ENCODE measurements around the gene CFAP77.
A peak's percentile ranks its signal among the peaks of the same experiment; 100 is the strongest.

CFAP77 gene

DNA sequence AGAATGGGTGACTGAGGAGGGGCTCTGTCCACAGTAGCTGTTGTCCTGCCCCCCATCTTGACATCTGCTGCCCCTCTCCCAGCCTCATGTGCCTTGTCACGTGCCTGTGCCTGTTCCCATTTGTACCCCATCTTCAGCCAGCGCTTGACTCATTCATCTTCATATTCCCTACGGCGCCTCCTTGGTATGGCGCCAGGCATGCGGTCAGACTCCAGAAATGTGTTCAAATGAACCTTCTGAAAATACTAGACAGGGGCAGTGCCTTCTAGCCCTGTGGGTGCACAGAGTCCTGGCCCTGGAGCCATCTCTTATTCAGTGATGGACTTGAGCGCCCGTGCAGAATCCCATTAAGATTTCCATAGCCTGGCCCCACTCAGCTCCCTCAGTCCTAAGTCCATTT is 46.2 kb downstream of the CFAP77 start:
- Histone ChIP-seq H3K9me3 (ENCODE audit: control insufficient read depth, low read length) (no peaks in the 10 kb centered on the region), H3K4me3 (ENCODE audit: low read length) (no peak overlapping the region), H3K36me3 (ENCODE audit: control insufficient read depth, insufficient read depth, low read length, severe bottlenecking) (no peaks in the 10 kb centered on the region), H3K27me3 (replicated peaks; ENCODE audit: control insufficient read depth, insufficient read depth, low read length) (peaks cover 70% of the 10 kb centered on the region), H3K4me1 (ENCODE audit: control insufficient read depth, insufficient read depth, low read length) (peaks cover 5% of the 10 kb centered on the region), H3K9ac (ENCODE audit: low read length) (no peak overlapping the region)
- no peak for DNase-seq (ENCODE audit: low read depth)

DNA sequence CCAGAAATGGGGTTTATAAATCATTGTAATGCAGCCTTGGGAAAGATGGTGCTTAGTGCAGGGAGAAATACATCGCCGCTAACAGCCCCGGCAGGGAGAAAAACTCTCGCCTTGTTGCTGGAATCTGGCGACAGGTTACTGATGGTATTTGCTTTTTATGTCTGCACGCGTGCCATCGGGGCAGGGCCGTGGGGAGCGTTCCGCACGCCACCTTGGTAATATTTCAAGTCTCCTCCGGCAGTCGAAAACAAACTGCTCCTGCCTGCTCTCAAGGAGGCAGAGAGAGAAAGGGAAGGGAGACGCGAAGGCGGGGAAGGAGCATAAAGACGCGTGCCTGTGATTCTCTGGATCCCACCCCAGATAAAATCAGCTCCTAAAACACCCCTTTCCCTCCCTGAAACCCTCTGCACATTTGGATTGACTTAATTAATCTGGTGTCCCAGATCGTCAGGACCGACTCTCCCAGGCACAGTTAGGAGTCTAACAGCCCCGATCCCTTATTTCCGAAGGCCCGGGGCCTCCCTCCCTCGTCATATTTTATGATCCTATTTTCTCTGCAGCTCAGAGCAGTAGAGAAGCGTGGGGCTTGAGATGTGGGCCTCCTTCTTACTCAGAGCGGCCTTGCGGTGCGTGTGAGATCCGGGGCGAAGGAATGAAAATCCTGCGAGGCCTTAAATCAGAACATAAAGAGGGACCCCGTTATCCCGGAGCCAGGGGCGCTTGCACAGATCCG is 47.7 kb downstream of the CFAP77 start:
- Histone ChIP-seq H3K9ac (ENCODE audit: low read length) (no peak overlapping the region), H3K36me3 (ENCODE audit: control insufficient read depth, insufficient read depth, low read length, severe bottlenecking) (no peaks in the 10 kb centered on the region), H3K9me3 (ENCODE audit: control insufficient read depth, low read length) (no peaks in the 10 kb centered on the region), H3K4me1 (ENCODE audit: control insufficient read depth, insufficient read depth, low read length) (peaks cover 5% of the 10 kb centered on the region), H3K4me3 (ENCODE audit: low read length) (peak overlapping the region; percentile 13), H3K27me3 (replicated peaks; ENCODE audit: control insufficient read depth, insufficient read depth, low read length) (peaks cover 73% of the 10 kb centered on the region)
- no peak for DNase-seq (ENCODE audit: low read depth)

DNA sequence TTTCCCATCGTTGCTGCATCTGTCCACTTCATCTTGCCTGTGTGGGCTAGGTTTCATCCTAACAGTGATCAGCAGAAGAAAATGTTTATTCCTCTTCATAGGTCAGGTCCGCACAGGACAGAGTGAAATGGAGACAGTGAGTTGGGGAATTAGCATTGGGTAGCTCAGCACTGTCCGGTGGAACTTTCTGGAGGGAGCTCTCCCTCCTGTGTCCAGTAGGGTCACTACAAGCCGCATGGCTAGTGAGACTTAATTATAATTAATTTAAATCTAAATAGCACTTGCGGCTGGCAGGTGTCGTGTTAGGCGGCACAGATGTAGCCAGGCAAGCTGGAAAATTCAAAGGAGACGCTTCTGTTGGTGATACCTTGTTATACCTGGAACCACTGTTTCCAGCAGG is 48.4 kb downstream of the CFAP77 start:
- peaks cover 76% of the 10 kb centered on the region for H3K27me3 ChIP-seq (replicated peaks; ENCODE audit: control insufficient read depth, insufficient read depth, low read length)
- no peak for DNase-seq (ENCODE audit: low read depth)
- H3K4me3 ChIP-seq (ENCODE audit: low read length), result no peak overlapping the region
- no peaks in the 10 kb centered on the region for H3K9me3 ChIP-seq (ENCODE audit: control insufficient read depth, low read length)
- H3K4me1 ChIP-seq (ENCODE audit: control insufficient read depth, insufficient read depth, low read length), result peaks cover 5% of the 10 kb centered on the region
- H3K36me3 ChIP-seq (ENCODE audit: control insufficient read depth, insufficient read depth, low read length, severe bottlenecking), result no peaks in the 10 kb centered on the region
- no peak overlapping the region for H3K9ac ChIP-seq (ENCODE audit: low read length)

DNA sequence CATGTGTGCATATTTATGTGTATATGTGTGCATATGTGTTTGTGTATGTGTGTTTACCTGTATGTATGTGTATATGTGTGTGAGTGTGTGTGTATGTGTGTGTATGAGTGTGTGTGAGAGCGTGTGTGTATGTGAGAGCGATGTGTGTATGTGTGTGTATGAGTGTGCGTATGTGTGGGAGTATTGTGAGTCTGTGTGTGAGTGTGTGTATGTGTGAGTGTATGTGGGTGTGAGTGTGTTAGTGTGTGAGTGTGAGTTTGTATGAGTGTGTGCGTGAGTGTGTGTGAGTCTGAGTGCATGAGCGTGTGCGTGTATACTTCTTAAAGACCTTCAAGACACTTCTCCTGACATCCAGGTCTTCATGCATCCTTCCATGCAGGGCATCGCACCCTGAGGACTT is 49.6 kb downstream of the CFAP77 start:
- no peak for DNase-seq (ENCODE audit: low read depth)
- Histone ChIP-seq H3K36me3 (ENCODE audit: control insufficient read depth, insufficient read depth, low read length, severe bottlenecking) (no peaks in the 10 kb centered on the region), H3K9ac (ENCODE audit: low read length) (no peak overlapping the region), H3K4me1 (ENCODE audit: control insufficient read depth, insufficient read depth, low read length) (peaks cover 5% of the 10 kb centered on the region), H3K9me3 (ENCODE audit: control insufficient read depth, low read length) (no peaks in the 10 kb centered on the region), H3K27me3 (replicated peaks; ENCODE audit: control insufficient read depth, insufficient read depth, low read length) (peaks cover 80% of the 10 kb centered on the region), H3K4me3 (ENCODE audit: low read length) (no peak overlapping the region)

DNA sequence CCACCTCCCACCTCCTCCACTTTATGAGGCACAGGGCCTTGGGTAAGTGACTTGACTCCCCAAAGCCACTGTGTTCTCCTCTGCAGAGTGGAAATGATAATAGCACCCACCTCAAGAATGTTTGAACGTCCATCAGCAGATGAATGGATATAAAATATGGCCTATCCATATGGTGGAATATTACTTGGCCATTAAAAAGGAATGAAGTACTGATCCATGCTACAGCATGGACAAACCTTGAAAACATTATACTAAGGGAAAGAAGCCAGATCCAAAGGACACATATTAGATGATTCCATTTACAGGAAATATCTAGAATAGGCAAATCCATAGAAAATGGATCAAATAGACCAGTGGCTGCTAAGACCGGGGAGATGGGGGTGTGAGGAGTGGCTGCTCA is 50.2 kb downstream of the CFAP77 start:
- Histone ChIP-seq H3K9me3 (ENCODE audit: control insufficient read depth, low read length) (no peaks in the 10 kb centered on the region), H3K9ac (ENCODE audit: low read length) (no peak overlapping the region), H3K4me3 (ENCODE audit: low read length) (no peak overlapping the region), H3K4me1 (ENCODE audit: control insufficient read depth, insufficient read depth, low read length) (peaks cover 5% of the 10 kb centered on the region), H3K27me3 (replicated peaks; ENCODE audit: control insufficient read depth, insufficient read depth, low read length) (peaks cover 79% of the 10 kb centered on the region), H3K36me3 (ENCODE audit: control insufficient read depth, insufficient read depth, low read length, severe bottlenecking) (no peaks in the 10 kb centered on the region)
- DNase-seq (ENCODE audit: low read depth), result no peak

DNA sequence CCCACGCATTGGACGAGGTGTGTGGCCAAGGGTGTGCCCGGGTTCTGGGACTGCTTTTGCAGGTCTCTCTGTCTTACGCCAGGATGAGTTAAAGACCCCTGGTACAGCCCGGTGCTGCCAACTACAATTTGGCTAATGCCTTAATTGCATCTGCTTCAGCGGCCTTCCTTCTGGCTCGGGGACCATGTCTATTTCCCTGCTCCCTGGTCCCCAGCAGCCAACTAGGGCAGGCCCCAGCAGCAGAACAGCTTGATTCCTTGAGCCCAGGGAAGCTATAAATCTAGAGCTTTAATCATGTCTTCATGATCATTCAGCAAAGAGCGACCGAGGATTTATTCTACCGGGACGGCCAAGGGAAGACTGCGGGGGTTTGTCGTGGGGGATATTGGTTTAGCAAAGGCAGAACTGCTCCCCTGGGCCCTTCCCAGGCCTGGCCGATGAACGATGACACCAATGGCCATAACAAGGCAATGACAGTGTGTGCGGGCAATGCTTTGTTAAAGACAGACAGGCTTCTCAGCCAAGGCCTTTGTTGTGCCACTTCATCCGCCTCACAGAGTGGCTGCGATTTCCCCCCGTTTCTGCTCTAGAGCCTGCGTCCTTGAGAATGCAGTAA is 51.4 kb downstream of the CFAP77 start:
- DNase-seq (ENCODE audit: low read depth), result no peak
- H3K9me3 ChIP-seq (ENCODE audit: control insufficient read depth, low read length), result no peaks in the 10 kb centered on the region
- no peaks in the 10 kb centered on the region for H3K36me3 ChIP-seq (ENCODE audit: control insufficient read depth, insufficient read depth, low read length, severe bottlenecking)
- H3K27me3 ChIP-seq (replicated peaks; ENCODE audit: control insufficient read depth, insufficient read depth, low read length), result peaks cover 82% of the 10 kb centered on the region
- H3K4me1 ChIP-seq (ENCODE audit: control insufficient read depth, insufficient read depth, low read length), result peaks cover 5% of the 10 kb centered on the region
- no peak overlapping the region for H3K9ac ChIP-seq (ENCODE audit: low read length)
- no peak overlapping the region for H3K4me3 ChIP-seq (ENCODE audit: low read length)

DNA sequence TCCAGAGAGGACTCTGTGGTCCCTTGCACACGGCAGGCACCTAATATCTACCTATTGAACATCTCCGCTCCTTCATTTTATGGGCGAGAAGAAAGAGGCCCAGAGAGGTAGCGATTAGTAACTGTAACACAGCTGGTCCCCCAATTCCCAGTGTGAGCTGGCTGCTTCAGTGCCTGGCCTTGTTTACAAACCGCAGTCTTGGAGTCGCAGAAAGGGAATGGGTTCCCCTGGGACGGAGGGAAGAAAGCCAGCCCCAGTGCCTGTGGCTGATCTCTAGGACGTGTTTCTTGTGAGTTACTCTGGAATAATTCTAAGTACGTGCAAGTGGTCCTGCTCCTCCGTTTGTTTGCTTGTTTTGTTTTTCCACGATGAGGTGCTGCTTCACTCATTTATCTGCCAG is 52.0 kb downstream of the CFAP77 start:
- peaks cover 5% of the 10 kb centered on the region for H3K4me1 ChIP-seq (ENCODE audit: control insufficient read depth, insufficient read depth, low read length)
- DNase-seq (ENCODE audit: low read depth), result no peak
- no peaks in the 10 kb centered on the region for H3K9me3 ChIP-seq (ENCODE audit: control insufficient read depth, low read length)
- H3K9ac ChIP-seq (ENCODE audit: low read length), result no peak overlapping the region
- H3K4me3 ChIP-seq (ENCODE audit: low read length), result no peak overlapping the region
- H3K27me3 ChIP-seq (replicated peaks; ENCODE audit: control insufficient read depth, insufficient read depth, low read length), result peaks cover 80% of the 10 kb centered on the region
- H3K36me3 ChIP-seq (ENCODE audit: control insufficient read depth, insufficient read depth, low read length, severe bottlenecking), result no peaks in the 10 kb centered on the region

DNA sequence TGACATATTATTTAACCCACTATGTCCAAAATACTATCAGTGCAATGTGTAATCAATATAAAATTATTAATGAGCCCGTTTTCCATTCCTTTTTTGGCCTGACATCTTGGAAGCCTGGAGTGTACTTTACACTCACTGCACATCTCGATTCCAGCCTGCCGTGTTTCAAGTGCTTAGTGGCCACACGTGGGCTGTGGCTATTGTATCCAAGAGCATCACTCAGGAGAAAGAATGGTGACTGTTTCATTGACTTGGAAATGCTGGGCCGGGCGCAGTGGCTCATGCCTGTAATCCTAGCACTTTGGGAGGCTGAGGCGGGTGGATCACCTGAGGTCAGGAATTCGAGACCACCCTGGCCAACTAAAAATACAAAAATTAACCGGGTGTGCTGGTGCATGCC is 54.5 kb downstream of the CFAP77 start:
- Histone ChIP-seq H3K9ac (ENCODE audit: low read length) (no peak overlapping the region), H3K4me3 (ENCODE audit: low read length) (no peak overlapping the region), H3K4me1 (ENCODE audit: control insufficient read depth, insufficient read depth, low read length) (no peaks in the 10 kb centered on the region), H3K27me3 (replicated peaks; ENCODE audit: control insufficient read depth, insufficient read depth, low read length) (peaks cover 80% of the 10 kb centered on the region), H3K36me3 (ENCODE audit: control insufficient read depth, insufficient read depth, low read length, severe bottlenecking) (no peaks in the 10 kb centered on the region), H3K9me3 (ENCODE audit: control insufficient read depth, low read length) (peaks cover 8% of the 10 kb centered on the region)
- DNase-seq (ENCODE audit: low read depth), result no peak

DNA sequence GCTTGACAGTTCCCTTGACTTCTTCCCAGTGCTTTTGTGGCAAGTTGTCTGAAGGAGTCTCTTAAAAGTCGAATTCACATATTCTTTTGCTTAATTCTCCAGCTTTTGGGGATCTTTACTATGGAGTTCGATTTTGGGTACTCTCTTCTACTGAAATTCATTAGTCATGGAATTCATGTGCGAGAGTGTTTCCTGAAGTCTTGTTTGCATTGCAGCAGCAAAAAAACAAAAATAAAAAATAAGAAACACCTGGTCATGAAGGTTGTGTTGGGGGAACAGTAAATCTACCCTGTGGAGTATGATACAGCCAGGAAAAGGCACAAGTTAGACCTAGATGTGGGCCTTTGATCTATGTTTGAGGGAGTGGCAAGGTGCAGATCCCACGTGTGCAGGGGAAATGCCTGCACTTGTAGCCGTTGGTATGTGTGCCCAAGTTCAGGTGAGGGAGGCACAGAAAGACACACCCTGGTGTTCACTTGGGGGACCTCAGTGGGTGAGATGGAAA is 55.2 kb downstream of the CFAP77 start:
- Histone ChIP-seq H3K9me3 (ENCODE audit: control insufficient read depth, low read length) (peaks cover 8% of the 10 kb centered on the region), H3K27me3 (replicated peaks; ENCODE audit: control insufficient read depth, insufficient read depth, low read length) (peaks cover 74% of the 10 kb centered on the region), H3K4me3 (ENCODE audit: low read length) (no peak overlapping the region), H3K4me1 (ENCODE audit: control insufficient read depth, insufficient read depth, low read length) (no peaks in the 10 kb centered on the region), H3K36me3 (ENCODE audit: control insufficient read depth, insufficient read depth, low read length, severe bottlenecking) (no peaks in the 10 kb centered on the region), H3K9ac (ENCODE audit: low read length) (no peak overlapping the region)
- no peak for DNase-seq (ENCODE audit: low read depth)

DNA sequence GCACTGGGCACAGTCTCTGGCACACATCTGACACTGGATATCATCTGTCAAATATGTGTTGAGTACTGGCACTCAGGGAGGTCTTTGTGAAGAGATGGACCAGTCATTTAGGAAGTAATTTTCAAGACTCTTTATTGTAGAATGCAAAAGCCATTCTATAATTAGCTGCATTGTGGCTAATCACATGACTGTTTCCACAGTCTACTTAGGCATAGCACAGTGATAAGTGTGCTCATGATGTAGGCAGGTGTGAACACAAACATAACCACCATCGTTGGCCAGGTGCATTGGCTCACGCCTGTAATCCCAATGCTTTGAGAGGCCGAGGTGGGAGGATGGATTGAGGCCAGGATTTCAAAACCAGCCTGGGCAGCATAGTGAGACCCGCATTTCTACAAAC is 62.2 kb downstream of the CFAP77 start:
- H3K4me1 ChIP-seq (ENCODE audit: control insufficient read depth, insufficient read depth, low read length), result no peaks in the 10 kb centered on the region
- H3K9ac ChIP-seq (ENCODE audit: low read length), result no peak overlapping the region
- no peaks in the 10 kb centered on the region for H3K36me3 ChIP-seq (ENCODE audit: control insufficient read depth, insufficient read depth, low read length, severe bottlenecking)
- H3K4me3 ChIP-seq (ENCODE audit: low read length), result no peak overlapping the region
- no peak for DNase-seq (ENCODE audit: low read depth)
- H3K27me3 ChIP-seq (replicated peaks; ENCODE audit: control insufficient read depth, insufficient read depth, low read length), result peaks cover 52% of the 10 kb centered on the region
- H3K9me3 ChIP-seq (ENCODE audit: control insufficient read depth, low read length), result peaks cover 5% of the 10 kb centered on the region

GRCh38 chr9:132472599-132472998 is 62.6 kb downstream of the CFAP77 start:
- Histone ChIP-seq H3K27me3 (replicated peaks; ENCODE audit: control insufficient read depth, insufficient read depth, low read length) (peaks cover 52% of the 10 kb centered on the region), H3K36me3 (ENCODE audit: control insufficient read depth, insufficient read depth, low read length, severe bottlenecking) (no peaks in the 10 kb centered on the region), H3K9me3 (ENCODE audit: control insufficient read depth, low read length) (peaks cover 1% of the 10 kb centered on the region), H3K4me3 (ENCODE audit: low read length) (no peak overlapping the region), H3K4me1 (ENCODE audit: control insufficient read depth, insufficient read depth, low read length) (no peaks in the 10 kb centered on the region), H3K9ac (ENCODE audit: low read length) (no peak overlapping the region)
- DNase-seq (ENCODE audit: low read depth), result no peak

All from adipocyte (in vitro differentiated cells).